HEK293T (cell line): ENCODE data around the gene ZACN.

ENCODE experiments used
- ARNT ChIP-seq: fragments of 450-650 bp; IDR thresholded peaks from 2 replicates; pipeline ENCODE4 v1.6.1; 2017; ENCODE audit warnings: mild to moderate bottlenecking
- BHLHE40 ChIP-seq: fragments of 450-650 bp; IDR thresholded peaks from 2 replicates; pipeline ENCODE4 v1.6.1; 2016; ENCODE audit warnings: mild to moderate bottlenecking, moderate library complexity, borderline replicate concordance
- CTBP1 ChIP-seq: fragments of 450-650 bp; IDR thresholded peaks from 2 replicates; pipeline ENCODE4 v1.6.1; 2016; ENCODE audit warnings: borderline replicate concordance
- ELF4 ChIP-seq: fragments of 450-650 bp; IDR thresholded peaks from 2 replicates; pipeline ENCODE4 v1.6.1; 2017; ENCODE audit warnings: antibody characterized with exemption
- FOXM1 ChIP-seq: fragments of 450-650 bp; IDR thresholded peaks from 2 replicates; pipeline ENCODE4 v1.6.1; 2017; ENCODE audit warnings: mild to moderate bottlenecking, borderline replicate concordance
- HDGF ChIP-seq: fragments of 450-650 bp; IDR thresholded peaks from 2 replicates; pipeline ENCODE4 v1.6.1; 2017; ENCODE audit warnings: antibody characterized with exemption, borderline replicate concordance
- LEF1 ChIP-seq: fragments of 450-650 bp; IDR thresholded peaks from 2 replicates; pipeline ENCODE4 v1.6.1; 2017; ENCODE audit warnings: mild to moderate bottlenecking, borderline replicate concordance
- SUZ12 ChIP-seq: fragments of 450-650 bp; IDR thresholded peaks from 2 replicates; pipeline ENCODE4 v1.6.1; 2016; ENCODE audit warnings: mild to moderate bottlenecking
- TARDBP ChIP-seq: fragments of 450-650 bp; IDR thresholded peaks from 2 replicates; pipeline ENCODE4 v1.6.1; 2016
- TF ChIP-seq, protein P1 (sequence below): fragments of 450-650 bp; IDR thresholded peaks from 2 replicates; pipeline ENCODE4 v1.6.1; 2016

DNA sequence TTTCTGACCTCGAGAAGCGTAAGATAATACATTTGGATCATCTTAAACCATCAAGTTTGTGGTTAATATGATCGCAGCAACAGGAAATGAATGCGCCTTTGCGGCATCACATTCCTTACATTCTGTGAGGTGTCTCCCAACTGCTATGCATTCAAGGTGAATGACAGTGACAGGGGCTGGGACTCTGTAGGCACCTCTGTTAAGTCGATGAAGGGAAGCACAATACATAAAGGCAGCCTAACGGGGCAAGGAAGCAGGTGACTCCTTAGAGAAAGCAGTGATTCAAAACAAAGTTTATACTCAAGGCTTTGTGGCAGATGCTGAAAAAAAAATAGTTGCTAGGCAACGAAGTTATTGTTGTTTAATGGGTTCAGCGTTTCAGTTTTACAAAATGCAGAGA, 30.3 kb upstream of the ZACN start:
- TF ChIP-seq BHLHE40 (no peak), SUZ12 (no peak), HDGF (no peak), FOXM1 (no peak), ARNT (no peak), TARDBP (no peak), ELF4 (no peak), LEF1 (no peak), CTBP1 (no peak)
- TF ChIP-seq, protein P1, sequence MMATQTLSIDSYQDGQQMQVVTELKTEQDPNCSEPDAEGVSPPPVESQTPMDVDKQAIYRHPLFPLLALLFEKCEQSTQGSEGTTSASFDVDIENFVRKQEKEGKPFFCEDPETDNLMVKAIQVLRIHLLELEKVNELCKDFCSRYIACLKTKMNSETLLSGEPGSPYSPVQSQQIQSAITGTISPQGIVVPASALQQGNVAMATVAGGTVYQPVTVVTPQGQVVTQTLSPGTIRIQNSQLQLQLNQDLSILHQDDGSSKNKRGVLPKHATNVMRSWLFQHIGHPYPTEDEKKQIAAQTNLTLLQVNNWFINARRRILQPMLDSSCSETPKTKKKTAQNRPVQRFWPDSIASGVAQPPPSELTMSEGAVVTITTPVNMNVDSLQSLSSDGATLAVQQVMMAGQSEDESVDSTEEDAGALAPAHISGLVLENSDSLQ: no peak
